ENCODE data around the gene PROK2. TPM values are rescaled to one million over a fixed set of nuclear protein-coding genes. Genes with fewer than 3 reads are reported as not detected.

PROK2 gene
- total RNA-seq, 1 donor, result not detected

GRCh38 chr3:71733319-71733718 lies 51.6 kb downstream of the PROK2 start:
- DNase-seq (ENCODE audit: low read depth), result no peak
- no peak overlapping the region for H3K4me3 ChIP-seq (ENCODE audit: low read depth, low read length)
- no peak for TF ChIP-seq CTCF (IDR thresholded peaks at IDR 0.05; ENCODE audit: insufficient read depth, low read length)

- H3K4me3 ChIP-seq (ENCODE audit: low read depth, low read length), result no peak overlapping the region
- no peak for TF ChIP-seq CTCF (IDR thresholded peaks at IDR 0.05; ENCODE audit: insufficient read depth, low read length)
These were observed 52.3 kb downstream of the PROK2 start for GRCh38 chr3:71732637-71733036.

GRCh38 chr3:71728632-71729342 lies 56.2 kb downstream of the PROK2 start:
- no peak for TF ChIP-seq CTCF (IDR thresholded peaks at IDR 0.05; ENCODE audit: insufficient read depth, low read length)
- H3K4me3 ChIP-seq (ENCODE audit: low read depth, low read length), result no peak overlapping the region
- no peak for DNase-seq (ENCODE audit: low read depth)

More at GRCh38 chr3:71732637-71733036, 52.3 kb downstream of the PROK2 start:
- no peak for DNase-seq (ENCODE audit: low read depth)

- H3K4me3 ChIP-seq (ENCODE audit: low read depth, low read length), result no peak overlapping the region
- no peak for DNase-seq (ENCODE audit: low read depth)
- TF ChIP-seq CTCF (IDR thresholded peaks at IDR 0.05; ENCODE audit: insufficient read depth, low read length), result no peak
These were observed 58.8 kb downstream of the PROK2 start for GRCh38 chr3:71726146-71726545.

GRCh38 chr3:71725271-71725991 lies 59.5 kb downstream of the PROK2 start, which contains the start of gene EIF4E3:
TSS of gene EIF4E3 (minus strand) at chr3:71725402. CDS start at chr3:71725367, 35 bp downstream.
- no peak for DNase-seq (ENCODE audit: low read depth)
- peak within 1 kb of the TSS; percentile 73 for H3K4me3 ChIP-seq (ENCODE audit: low read depth, low read length)
- no peak for TF ChIP-seq CTCF (IDR thresholded peaks at IDR 0.05; ENCODE audit: insufficient read depth, low read length)

- TF ChIP-seq CTCF (IDR thresholded peaks at IDR 0.05; ENCODE audit: insufficient read depth, low read length), result no peak
- DNase-seq (ENCODE audit: low read depth), result no peak
- H3K4me3 ChIP-seq (ENCODE audit: low read depth, low read length), result peak overlapping the region; percentile 73
These were observed 60.2 kb downstream of the PROK2 start for GRCh38 chr3:71724584-71725270.

Data from fibroblast of the aortic adventitia (primary cell).